ENCODE results near the gene ATG4B. TPM values are rescaled to one million over a fixed set of nuclear protein-coding genes. Genes with fewer than 3 reads are reported as not detected.
A peak's percentile ranks its signal among the peaks of the same experiment; 100 is the strongest.

Gene ATG4B
- total and polyA plus RNA-seq, 9 of the 15 experiments (the other 6 are each of a cell fraction or from before 2014, with no cell fraction given): 5.9 to 58.8 (median 35.6) TPM

- TF ChIP-seq ZNF280A (IDR thresholded peaks at IDR 0.05; ENCODE audit: low read depth, partially characterized antibody) (no peak), FOXM1 (IDR thresholded peaks at IDR 0.05; ENCODE audit: low read depth) (no peak), FOXM1 (CRISPR knock-in tag; IDR thresholded peaks at IDR 0.05; ENCODE audit: low read depth) (no peak), CHD1 (IDR thresholded peaks at IDR 0.05; ENCODE audit: low read length) (no peak), RBM25 (IDR thresholded peaks at IDR 0.05; ENCODE audit: low read depth, low read length, severe bottlenecking) (peak; percentile 48), GTF2B (IDR thresholded peaks at IDR 0.05; ENCODE audit: extremely low read depth, insufficient read length) (no peak), EZH2 (IDR thresholded peaks at IDR 0.05; ENCODE audit: borderline replicate concordance, low read depth, low read length) (no peak), THRAP3 (IDR thresholded peaks at IDR 0.05; ENCODE audit: borderline replicate concordance) (no peak), ZKSCAN1 (IDR thresholded peaks at IDR 0.05; ENCODE audit: low read depth, low read length) (peak; percentile 63; the same call in 1 of the 2 replicates), HMGXB4 (CRISPR knock-in tag; IDR thresholded peaks at IDR 0.05) (no peak), ZBTB5 (IDR thresholded peaks at IDR 0.05) (no peak), HCFC1 (IDR thresholded peaks at IDR 0.05; ENCODE audit: low read depth, low read length) (peak; percentile 92), NRF1 (conservative IDR thresholded peaks at IDR 0.05 in 1 of 2, IDR thresholded peaks at IDR 0.05 in 1 of 2) (peak; percentile 73 to 80), MTA2 (IDR thresholded peaks at IDR 0.05; ENCODE audit: low read depth) (no peak), NFATC3 (IDR thresholded peaks at IDR 0.05) (no peak), ASH1L (IDR thresholded peaks at IDR 0.05; ENCODE audit: borderline replicate concordance, low read depth, partially characterized antibody) (no peak), CREB5 (CRISPR knock-in tag; IDR thresholded peaks at IDR 0.05) (no peak), ZNF408 (CRISPR knock-in tag; IDR thresholded peaks at IDR 0.05; ENCODE audit: low read depth) (no peak), CREB3L1 (IDR thresholded peaks at IDR 0.05; ENCODE audit: borderline replicate concordance, low read depth) (no peak)
Observed at GRCh38 chr2:241637018-241637794, at the start of gene ATG4B, which contains the start of gene THAP4 (continued).
